ENCODE results near the gene FGFRL1. TPM values are rescaled to one million over a fixed set of nuclear protein-coding genes. Genes with fewer than 3 reads are reported as not detected.

Gene FGFRL1
- total and polyA plus RNA-seq, 2 experiments from 2014 or later, result 10.8 to 58.7 TPM

GRCh38 chr4:1048773-1049590 is 37.6 kb downstream of the FGFRL1 start:
- Histone ChIP-seq H3F3A (ENCODE audit: insufficient read depth) (peaks cover 6% of the 10 kb centered on the region), H3K4me1 (ENCODE audit: insufficient read depth) (peaks cover 29% of the 10 kb centered on the region), H3K9me3 (ENCODE audit: low read depth) (no peaks in the 10 kb centered on the region), H3K79me2 (ENCODE audit: insufficient read depth) (no peaks in the 10 kb centered on the region), H4K20me1 (ENCODE audit: insufficient read depth) (no peaks in the 10 kb centered on the region), H3K4me2 (ENCODE audit: unreplicated experiment) (no peak overlapping the region), H3K27me3 (replicated peaks; ENCODE audit: insufficient read depth) (no peaks in the 10 kb centered on the region), H3K9ac (no peak overlapping the region), H2AFZ (no peak overlapping the region), H3K9me2 (ENCODE audit: insufficient read depth) (no peaks in the 10 kb centered on the region), H3K36me3 (ENCODE audit: low read depth) (no peaks in the 10 kb centered on the region), H3K27ac (no peak overlapping the region), H3K4me3 (no peak overlapping the region)
- in situ Hi-C loops (cut with MboI), result no loop called here
- no peak for TF ChIP-seq EZH2phosphoT487 (IDR thresholded peaks at IDR 0.05; ENCODE audit: insufficient read depth, low read depth)
- no peak for TF ChIP-seq EZH2 (IDR thresholded peaks at IDR 0.05; ENCODE audit: insufficient read depth, poor library complexity, severe bottlenecking)
- no peak for DNase-seq
- 84 to 85% methylated on average over 12 to 16 of the region's 16 CpGs for WGBS, 2 experiments (ENCODE audit: low coverage in 1 of 2, low lambda C conversion rate in 2 of 2, missing lambda C conversion rate in 2 of 2)

DNA sequence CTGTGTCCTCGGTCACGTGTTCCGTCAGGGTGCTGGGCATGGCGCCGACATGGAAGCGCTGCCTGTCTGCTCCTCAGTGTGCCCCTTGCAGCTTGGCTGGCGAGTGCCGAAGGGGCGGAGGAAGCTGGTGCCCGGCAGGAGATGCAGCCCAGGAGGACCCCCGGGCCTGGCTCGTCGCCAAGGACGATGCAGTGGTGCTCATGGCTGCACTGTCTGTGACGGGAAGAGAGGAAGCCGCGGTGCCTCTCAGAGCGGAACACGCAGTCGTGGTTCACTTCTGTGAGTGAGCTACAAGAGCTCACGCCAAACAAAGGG is 38.1 kb downstream of the FGFRL1 start:
- peaks cover 23% of the 10 kb centered on the region for H3K4me1 ChIP-seq (ENCODE audit: insufficient read depth)
- no peaks in the 10 kb centered on the region for H3K27me3 ChIP-seq (replicated peaks; ENCODE audit: insufficient read depth)

DNA sequence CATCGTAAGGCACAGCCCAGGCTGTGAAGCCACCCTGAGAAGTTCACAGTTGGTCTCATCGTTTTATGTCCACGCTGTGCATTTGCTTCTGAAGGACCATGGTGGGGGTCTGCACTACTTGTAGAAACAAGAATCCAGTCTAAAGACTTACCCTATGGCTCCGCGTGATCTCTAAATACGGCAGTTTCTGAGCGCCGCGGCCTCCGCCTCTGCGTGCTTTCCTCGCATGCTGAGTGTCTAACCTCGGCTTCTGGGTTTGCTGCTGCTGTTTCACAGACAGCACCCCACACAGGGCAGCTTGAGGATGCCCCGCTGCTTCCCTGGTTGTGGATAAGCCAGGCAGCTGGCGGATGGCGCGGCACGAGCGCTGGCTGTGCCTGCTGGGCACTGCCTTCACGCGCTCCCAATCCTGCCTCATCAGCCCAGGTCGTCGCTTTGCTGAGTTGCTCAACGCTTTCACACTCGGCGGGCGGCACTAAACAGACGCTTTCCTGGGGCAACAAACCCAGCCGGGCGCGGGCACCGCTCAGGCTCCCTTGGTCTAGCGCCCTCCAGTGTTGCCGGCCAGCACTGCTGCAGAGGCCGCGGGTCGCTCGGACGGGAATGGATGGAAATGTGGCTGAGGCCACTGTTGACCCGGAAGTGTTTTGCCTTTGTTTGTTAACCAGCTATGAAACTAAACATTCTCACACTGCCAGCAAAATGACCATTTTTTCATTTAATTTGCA is 39.2 kb downstream of the FGFRL1 start:
- no peaks in the 10 kb centered on the region for H3K9me2 ChIP-seq (ENCODE audit: insufficient read depth)
- in situ Hi-C loops (cut with MboI), result no loop called here

More for the DNA sequence above, 38.1 kb downstream of the FGFRL1 start:
- Histone ChIP-seq H3K9me2 (ENCODE audit: insufficient read depth) (no peaks in the 10 kb centered on the region), H3K9me3 (ENCODE audit: low read depth) (no peaks in the 10 kb centered on the region), H3F3A (ENCODE audit: insufficient read depth) (peaks cover 6% of the 10 kb centered on the region; the same call in 1 of the 2 replicates), H4K20me1 (ENCODE audit: insufficient read depth) (no peaks in the 10 kb centered on the region), H3K4me3 (no peak overlapping the region), H3K79me2 (ENCODE audit: insufficient read depth) (no peaks in the 10 kb centered on the region), H3K4me2 (ENCODE audit: unreplicated experiment) (no peak overlapping the region), H3K27ac (no peak overlapping the region), H2AFZ (no peak overlapping the region), H3K9ac (no peak overlapping the region), H3K36me3 (ENCODE audit: low read depth) (no peaks in the 10 kb centered on the region)
- no peak for DNase-seq
- TF ChIP-seq EZH2phosphoT487 (IDR thresholded peaks at IDR 0.05; ENCODE audit: insufficient read depth, low read depth) (no peak), EZH2 (IDR thresholded peaks at IDR 0.05; ENCODE audit: insufficient read depth, poor library complexity, severe bottlenecking) (no peak)
- in situ Hi-C loops (cut with MboI), result no loop called here
- 81 to 82% methylated on average over 21 of the region's 21 CpGs for WGBS, 2 experiments (ENCODE audit: low coverage in 1 of 2, low lambda C conversion rate in 2 of 2, missing lambda C conversion rate in 2 of 2)

GRCh38 chr4:1051472-1051871 is 40.0 kb downstream of the FGFRL1 start:
- Histone ChIP-seq H3K4me3 (no peak overlapping the region), H3K9me3 (ENCODE audit: low read depth) (no peaks in the 10 kb centered on the region), H3K4me2 (ENCODE audit: unreplicated experiment) (no peak overlapping the region), H3K9me2 (ENCODE audit: insufficient read depth) (no peaks in the 10 kb centered on the region), H3K9ac (no peak overlapping the region), H3K4me1 (ENCODE audit: insufficient read depth) (peaks cover 18% of the 10 kb centered on the region), H3F3A (ENCODE audit: insufficient read depth) (peaks cover 6% of the 10 kb centered on the region; the same call in 1 of the 2 replicates), H3K27ac (no peak overlapping the region), H2AFZ (no peak overlapping the region), H3K79me2 (ENCODE audit: insufficient read depth) (no peaks in the 10 kb centered on the region), H3K27me3 (replicated peaks; ENCODE audit: insufficient read depth) (no peaks in the 10 kb centered on the region), H3K36me3 (ENCODE audit: low read depth) (no peaks in the 10 kb centered on the region), H4K20me1 (ENCODE audit: insufficient read depth) (no peaks in the 10 kb centered on the region)
- in situ Hi-C loops (cut with MboI), result no loop called here
- DNase-seq, result no peak
- WGBS, 2 experiments (ENCODE audit: low coverage in 1 of 2, low lambda C conversion rate in 2 of 2, missing lambda C conversion rate in 2 of 2), result 40 to 46% methylated on average over 9 of the region's 9 CpGs
- TF ChIP-seq EZH2phosphoT487 (IDR thresholded peaks at IDR 0.05; ENCODE audit: insufficient read depth, low read depth) (no peak), EZH2 (IDR thresholded peaks at IDR 0.05; ENCODE audit: insufficient read depth, poor library complexity, severe bottlenecking) (no peak)

More for the DNA sequence above, 39.2 kb downstream of the FGFRL1 start:
- Histone ChIP-seq H3K9me3 (ENCODE audit: low read depth) (no peaks in the 10 kb centered on the region), H3K4me2 (ENCODE audit: unreplicated experiment) (no peak overlapping the region), H3F3A (ENCODE audit: insufficient read depth) (peaks cover 6% of the 10 kb centered on the region; the same call in 1 of the 2 replicates), H3K4me3 (no peak overlapping the region), H2AFZ (no peak overlapping the region), H3K79me2 (ENCODE audit: insufficient read depth) (no peaks in the 10 kb centered on the region), H3K4me1 (ENCODE audit: insufficient read depth) (peaks cover 18% of the 10 kb centered on the region), H3K27ac (no peak overlapping the region), H3K9ac (no peak overlapping the region), H4K20me1 (ENCODE audit: insufficient read depth) (no peaks in the 10 kb centered on the region), H3K27me3 (replicated peaks; ENCODE audit: insufficient read depth) (no peaks in the 10 kb centered on the region), H3K36me3 (ENCODE audit: low read depth) (no peaks in the 10 kb centered on the region)
- TF ChIP-seq EZH2 (IDR thresholded peaks at IDR 0.05; ENCODE audit: insufficient read depth, poor library complexity, severe bottlenecking) (no peak), EZH2phosphoT487 (IDR thresholded peaks at IDR 0.05; ENCODE audit: insufficient read depth, low read depth) (no peak)
- DNase-seq, result no peak
- WGBS, 2 experiments (ENCODE audit: low coverage in 1 of 2, low lambda C conversion rate in 2 of 2, missing lambda C conversion rate in 2 of 2), result 86 to 89% methylated on average over 32 to 40 of the region's 40 CpGs

Measured in GM23248 (cell line).